ENCODE data around the gene MAMDC4.
"Not testable (repeated sequence)": the region's sequence is repeated elsewhere in the genome, so short reads cannot be mapped to it uniquely, and the experiment has no call there.

MAMDC4 gene

DNA sequence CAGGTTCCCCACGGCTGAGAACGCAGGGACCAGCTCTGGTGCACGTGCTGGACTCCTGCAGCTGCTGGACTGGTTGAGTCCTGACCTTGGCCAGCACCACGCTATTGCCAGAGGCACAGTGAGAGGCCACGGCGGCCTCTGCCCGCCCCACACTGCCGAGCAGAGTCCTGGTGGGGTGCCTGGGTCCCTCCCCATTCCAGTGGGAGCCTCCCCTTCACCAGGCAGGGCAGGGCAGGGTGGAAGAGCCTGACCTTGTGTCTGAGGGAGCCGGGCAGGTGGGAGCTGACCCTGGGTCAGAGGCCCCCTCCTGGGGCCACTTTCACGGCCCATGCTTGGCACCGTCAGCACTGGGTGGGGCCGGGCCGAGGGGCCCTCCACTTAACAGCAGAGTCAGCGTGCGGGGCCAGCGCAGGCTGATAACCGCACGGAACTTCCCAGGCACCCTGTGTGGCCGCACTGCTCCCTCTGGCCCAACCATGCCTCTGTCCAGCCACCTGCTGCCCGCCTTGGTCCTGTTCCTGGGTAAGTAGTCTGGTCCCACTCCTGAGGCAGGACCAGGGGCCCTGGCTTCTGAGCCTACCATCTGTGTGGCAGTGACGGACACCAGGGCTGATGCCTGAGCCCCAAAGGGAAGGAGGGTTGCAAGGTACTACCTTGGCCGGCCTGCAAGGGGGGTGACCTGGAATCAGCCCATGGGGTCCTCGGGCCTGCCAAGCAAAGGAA is at the start of gene MAMDC4:
Gene MAMDC4, plus strand, starts transcription at position 406 of the 723 bp plus-strand sequence. Its CDS starts 71 bp downstream, at position 477.
- DNase-seq = no peak

DNA sequence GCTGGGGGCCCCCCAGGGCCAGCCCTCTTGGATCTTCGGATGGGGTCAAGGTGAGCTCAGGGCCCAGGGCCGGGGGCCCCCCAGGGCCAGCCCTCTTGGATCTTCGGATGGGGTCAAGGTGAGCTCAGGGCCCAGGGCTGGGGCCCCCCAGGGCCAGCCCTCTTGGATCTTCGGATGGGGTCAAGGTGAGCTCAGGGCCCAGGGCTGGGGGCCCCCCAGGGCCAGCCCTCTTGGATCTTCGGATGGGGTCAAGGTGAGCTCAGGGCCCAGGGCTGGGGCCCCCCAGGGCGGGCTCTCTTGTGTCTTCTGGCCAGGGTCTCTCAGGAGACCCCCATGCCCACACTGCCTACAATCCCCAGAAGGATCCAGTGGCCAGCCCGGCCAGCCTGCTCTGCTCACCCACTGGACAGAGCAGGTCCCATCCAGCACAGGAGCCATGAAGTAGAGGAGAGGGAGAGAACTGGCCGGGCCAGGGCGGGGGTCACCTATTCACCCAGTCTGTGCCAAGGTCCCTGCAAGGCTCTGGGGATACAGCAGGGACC is 49.1 kb upstream of the MAMDC4 start:
- not testable (repeated sequence) for DNase-seq

DNA sequence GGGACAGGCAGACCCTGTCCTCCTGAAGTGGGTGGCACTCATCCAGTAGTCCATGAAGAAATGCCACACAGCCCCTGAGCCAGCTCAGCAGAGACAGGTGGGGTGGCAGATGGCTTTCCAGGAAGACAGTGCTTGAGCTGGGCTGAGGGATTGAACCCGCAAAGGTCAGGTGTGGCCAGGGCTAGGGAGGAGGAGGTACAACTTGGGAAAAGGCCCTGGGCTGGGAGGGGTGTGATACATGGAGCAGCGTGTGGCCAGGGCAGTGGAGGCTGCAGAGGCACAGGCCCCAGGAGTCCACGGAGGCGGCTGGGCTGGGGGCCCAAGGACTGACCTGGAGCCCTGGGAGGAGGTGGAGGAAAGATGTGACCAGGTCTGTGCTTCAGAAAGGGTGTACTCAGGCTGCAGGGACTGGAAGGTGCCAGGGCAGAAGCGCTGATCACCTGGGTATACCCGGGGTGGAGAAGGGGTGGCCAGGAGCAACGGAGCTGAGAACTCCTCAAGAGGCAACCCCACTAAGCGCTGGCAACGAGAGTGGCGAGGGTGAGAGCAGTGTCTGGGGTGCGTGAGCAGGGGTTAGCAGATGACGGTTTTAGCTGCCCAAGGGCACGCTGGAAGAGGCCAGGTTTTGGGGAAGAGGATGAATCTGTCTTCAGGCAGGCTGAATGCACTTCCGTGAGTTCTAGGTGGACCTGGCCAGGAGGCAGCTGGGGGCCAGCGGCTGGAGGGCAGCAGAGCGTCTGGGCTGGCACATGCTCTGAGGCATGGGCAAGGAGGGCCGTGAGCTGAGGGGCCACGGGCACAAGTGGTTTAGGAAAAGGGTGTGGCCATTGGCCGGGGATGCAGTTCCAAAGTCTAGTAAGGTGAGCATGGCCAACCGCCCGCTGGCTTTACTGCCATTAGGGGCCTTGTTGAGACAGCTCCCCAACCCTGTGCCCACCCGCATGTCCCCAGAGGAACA is 48.3 kb upstream of the MAMDC4 start:
- no peak for DNase-seq

DNA sequence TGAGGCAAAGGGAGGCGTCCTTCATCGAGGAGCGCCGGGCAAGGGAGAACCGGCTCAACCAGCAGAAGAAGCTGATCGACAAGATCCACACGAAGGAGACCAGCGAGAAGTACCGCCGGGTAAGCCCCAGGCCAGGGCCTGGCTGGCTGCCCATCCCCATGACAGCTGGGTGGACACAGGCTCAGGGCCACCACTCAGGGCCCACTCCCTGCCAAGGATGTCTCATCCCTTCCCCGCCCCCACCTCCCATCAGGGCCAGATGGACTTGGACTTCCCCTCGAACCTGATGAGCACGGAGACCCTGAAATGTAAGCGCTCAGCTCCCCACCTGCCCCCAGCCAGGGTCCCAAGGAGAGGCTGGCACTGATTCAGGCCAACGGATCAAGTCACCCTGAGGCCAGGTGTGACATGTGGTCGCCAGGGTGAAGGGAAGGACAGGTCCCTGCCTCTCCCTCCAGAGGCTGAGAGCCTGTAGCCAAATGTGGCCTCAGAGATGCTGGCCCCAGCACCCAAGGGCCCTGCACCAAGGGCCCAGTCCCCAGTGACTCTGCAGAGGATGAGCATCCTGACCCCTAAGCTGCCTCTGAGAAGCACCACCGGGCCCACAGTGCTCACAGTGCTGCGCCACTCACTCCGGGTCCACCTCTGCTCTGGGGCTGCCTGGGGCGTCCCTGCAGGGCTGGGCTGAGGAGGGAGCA is 47.5 kb upstream of the MAMDC4 start:
- DNase-seq = no peak

DNA sequence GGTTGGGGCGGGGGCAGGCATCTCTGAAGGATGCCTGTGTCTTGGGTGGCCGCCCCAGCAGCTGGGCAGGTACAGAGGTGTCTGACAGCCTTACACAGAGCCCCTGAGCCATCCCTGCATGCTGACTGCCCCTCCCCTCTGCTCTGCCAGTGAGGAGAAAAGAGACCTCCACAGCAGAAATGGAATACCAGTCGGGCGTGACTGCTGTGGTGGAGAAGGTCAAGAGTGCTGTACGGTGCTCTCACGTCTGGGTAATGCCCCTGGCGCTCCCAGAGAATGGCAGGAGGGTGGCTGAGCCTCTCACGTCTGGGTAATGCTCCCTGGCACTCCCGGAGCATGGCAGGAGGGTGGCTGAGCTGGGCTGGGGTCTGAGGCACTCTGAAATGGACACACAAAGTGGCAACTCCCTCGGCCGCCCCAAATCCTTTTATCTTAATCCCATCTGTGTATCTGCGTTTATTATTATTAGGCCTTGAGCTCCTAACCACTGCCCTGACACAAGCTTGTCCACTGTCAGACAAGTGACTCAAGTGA is 46.9 kb upstream of the MAMDC4 start:
- DNase-seq = no peak

DNA sequence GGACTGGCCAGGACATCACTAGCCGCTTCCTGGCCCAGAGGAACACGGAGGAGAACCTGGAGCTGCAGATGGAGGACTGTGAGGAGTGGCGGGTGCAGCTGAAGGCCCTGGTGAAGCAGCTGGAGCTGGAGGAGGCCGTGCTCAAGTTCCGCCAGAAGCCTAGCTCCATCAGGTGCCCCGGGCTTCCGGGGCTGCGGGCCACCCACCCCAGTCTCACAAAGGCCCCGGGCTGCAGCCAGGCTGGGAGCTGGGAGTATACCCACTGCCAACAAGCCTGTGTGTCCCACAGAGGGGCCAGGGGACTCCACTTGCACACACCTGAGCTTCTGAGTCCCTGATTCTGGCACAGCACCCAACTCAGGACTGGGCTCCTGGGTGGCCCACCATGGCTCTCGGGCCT is 46.1 kb upstream of the MAMDC4 start:
- no peak for DNase-seq

DNA sequence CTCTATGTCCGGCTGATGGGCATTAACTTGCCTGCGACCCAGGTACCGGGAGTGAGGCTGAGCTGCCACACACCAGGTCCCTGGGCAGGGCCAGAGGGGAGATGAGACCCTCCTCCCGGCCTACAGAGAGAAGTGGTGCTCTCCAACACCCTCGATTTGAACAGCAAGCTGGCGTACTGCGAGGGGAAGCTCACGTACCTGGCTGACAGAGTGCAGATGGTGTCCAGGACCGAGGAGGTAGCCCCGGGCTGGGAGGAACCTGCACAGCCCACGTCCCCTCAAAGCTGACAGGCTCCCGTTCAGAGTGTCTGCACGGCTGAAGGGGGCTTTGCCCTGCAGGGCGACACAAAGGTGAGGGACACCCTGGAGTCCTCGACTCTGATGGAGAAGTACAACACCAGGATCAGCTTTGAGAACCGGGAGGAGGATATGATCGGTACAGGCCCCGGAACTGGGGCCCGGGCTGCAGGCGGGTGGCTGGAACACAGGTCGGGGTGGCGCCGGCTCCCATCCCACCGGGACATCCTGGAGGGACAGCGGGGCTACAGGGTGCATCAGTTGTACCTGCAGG is 45.4 kb upstream of the MAMDC4 start:
- no peak for DNase-seq

DNA sequence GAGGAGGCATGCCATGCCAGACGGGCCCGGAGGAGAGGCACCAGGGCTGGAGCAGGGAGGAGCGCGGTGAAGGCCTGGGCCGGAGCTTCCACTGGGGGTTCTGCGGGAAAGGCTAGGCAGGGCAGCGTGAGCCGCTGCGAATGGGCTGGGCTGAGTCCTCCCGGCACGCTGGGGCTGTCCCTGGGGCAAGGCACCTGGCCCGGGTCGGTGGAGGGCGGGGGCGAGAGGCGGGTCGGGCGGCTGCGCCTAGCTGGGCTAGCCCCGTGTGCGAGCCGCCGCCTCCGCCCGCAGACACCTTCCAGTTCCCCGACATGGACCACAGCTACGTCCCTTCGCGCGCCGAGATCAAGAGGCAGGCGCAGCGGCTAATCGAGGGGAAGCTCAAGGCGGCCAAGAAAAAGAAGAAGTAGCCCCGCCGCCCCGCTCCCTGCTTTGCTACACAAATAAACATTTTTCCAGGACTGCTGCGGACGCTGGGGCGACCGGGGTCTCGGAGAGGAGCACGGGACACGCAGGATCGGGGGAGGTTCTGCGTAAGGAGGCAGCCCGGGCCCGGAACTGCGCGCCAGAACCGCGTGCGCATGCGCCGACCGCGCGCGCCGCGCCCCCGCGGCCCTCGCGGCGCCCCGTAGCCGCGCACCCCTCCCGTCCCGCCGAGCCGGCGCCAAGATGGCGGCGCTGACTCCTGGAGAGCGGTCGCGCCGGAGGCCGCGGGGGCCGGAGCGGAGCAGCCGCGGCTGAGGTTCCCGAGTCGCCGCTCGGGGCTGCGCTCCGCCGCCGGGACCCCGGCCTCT is 44.7 kb upstream of the MAMDC4 start, which contains the start of gene RABL6:
Gene RABL6, plus strand, starts transcription at position 668 of the 794 bp plus-strand sequence. CDS start 249 bp downstream, outside the sequence.
- peak; percentile 87 for DNase-seq

DNA sequence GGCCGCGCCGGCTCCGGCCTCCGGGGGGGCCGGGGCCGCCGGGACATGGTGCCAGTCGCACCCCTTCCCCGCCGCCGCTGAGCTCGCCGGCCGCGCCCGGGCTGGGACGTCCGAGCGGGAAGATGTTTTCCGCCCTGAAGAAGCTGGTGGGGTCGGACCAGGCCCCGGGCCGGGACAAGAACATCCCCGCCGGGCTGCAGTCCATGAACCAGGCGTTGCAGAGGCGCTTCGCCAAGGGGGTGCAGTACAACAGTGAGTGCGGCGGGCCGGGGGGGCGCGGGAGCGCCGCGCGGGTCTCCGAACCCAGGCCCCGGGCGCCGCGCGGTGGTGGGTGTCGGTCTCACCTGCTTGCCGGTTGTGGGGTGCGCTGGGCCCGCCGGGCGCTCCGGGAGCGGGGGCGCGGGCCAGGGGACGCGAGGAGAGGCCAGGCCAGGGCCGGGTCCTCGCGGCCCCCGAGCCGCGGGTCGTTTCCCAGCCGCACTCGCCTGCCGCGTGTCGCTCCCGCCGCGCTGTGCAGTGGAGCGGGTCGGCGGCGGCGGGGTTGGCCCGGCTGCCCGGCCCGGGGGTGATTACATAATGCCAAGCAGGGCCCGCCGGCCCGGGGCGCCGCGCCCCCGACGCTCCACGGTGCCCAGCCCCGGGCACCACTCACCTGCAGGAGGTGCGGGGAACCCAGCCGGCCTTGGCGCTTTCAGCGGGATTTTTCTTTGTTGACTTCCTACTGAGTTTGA is 43.9 kb upstream of the MAMDC4 start:
- peak; percentile 70 for DNase-seq

DNA sequence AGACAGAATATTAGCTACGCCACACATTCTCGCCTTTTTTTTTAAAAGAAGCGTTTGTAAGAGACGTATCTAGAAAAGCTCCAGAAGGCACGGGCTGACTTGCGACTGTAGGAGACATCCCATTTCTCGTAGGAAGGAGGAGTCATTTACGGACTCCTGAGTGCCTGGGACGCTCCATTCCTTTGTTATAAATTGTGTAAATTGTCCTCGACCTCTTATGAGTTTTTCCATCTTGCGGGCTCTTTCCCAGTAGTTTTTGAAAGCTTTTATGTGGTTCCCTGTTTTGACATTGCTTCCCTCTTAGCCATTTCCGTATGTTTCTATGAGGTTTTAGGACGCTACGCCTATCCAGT is 43.4 kb upstream of the MAMDC4 start:
- no peak for DNase-seq

DNA sequence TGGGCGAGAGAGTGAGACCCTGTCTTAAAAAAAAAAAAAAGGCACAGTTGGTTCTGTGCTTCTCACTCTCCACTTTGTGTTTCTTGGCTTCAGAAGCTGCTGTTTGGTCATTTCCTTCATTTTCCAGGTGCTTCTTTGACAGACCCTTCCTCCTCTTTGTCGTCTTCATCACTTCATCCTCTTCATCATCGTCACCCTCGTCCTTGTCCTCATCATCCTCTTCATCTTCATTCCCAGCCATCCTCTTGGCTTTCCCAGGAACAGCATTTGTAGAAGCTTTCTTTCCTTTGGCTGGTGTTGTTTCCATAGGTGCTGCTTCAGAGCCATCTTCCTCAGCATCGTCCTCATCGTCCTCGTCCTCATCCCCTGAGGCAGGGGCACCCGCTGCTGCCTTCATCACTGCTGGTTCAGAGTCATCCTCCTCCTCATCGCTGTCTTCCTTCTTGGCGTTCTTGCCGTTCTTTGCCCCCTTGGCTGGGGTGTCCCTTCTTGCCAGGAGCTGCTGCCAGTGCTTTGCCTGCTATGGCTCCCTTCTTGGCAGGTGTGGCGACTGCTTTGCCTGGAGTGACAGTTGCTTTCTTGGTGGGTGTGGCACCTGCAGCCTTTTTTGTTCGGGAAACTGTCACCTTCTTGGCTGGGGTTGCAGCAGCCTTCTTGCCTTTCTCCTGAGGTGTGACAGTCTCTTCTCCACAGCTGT is 37.3 kb upstream of the MAMDC4 start:
- DNase-seq = no peak

DNA sequence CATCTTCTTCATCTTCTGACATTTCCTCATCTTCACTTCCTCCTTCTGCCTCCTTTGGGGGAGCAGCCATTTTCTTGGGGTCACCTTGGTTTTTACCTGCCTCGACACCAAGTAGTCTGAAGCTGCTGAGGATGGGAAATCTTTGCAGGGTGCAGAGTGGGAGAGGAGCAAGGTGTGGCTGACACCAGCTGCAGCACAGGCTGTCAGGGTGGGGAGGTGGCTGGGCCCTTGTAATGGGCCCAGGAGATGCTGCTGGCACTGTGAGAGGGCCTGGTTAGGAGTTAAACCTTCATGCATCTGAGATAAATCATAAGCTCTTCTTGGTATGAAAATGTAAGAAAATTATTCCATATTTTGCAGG is 36.7 kb upstream of the MAMDC4 start:
- DNase-seq = no peak

DNA sequence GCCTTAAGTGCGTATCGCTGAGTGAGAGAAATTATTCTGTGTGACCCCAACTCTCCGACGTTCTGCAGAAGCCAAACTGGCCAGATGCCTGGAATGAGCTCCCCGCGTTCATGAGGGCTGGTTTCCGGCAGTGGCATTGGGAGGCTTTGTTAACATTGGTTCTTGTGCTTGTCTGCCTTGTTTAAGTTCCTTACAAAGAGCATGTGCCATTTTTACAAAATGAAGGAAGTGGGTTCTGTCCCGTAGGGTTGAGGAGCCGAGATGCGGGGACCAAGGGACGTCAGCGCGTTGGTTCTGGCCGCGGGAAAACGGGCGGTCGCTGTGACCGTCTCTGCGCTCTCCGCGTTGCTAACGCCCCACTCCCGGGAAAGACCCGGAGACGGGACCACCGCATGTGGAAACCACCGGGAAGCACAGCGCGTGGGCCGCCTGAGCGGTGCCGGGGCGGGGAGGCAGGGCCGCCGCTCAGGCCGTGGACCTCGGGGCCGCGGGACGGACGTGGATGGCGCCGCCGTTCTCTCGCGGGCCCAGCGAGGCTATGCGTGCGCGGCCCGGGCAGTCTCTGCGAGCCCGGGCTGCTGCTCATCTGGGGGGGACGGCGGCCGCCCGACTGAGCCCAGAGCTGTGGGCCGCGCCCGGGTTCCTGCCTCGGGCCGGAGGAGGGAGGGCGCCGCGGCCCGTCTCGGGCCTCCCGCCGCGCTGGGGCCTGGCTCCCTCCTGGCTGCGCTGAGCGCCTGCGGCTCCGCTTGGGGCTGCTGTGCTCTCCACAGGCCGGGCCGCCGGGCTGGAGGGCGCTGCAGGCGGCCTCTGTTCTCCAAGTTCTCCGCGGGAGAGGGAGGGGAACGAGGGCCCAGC is 30.9 kb upstream of the MAMDC4 start:
- no peak for DNase-seq

DNA sequence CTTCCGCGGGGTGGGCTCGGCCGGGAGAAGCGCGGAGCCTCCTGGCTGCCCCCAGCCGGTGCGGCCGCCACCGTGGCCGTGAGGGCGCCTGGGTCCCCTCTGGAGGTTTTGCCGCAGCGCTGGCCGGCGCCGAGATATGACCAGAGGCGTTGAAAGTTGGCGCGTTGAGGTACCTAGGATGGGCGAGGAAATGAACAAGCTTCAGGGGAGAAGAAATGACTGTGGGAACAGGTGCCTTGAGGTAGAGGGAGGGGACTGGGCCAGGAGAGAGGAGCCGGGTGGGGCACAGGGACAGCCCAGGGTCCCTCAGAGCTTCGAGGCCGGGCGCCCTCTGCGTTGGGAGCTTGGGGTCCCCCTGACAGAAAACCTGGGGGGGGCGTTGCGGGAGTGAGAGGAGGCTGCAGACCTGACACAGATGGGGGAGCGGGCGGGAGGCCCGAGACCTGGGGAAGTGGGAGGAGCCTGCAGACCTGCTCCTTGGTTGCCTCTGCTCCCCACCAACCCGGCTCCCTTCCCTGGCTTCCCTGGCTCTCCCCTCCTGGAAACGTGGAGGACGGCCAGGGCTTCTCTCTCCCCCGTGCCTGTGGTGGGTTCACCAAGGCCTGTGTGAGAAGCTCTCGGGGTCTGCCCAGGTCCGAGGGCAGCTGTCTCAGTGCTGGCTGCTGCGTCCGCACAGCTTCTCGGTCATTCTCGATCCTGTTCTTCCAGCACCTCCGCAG is 30.2 kb upstream of the MAMDC4 start:
- no peak for DNase-seq

DNA sequence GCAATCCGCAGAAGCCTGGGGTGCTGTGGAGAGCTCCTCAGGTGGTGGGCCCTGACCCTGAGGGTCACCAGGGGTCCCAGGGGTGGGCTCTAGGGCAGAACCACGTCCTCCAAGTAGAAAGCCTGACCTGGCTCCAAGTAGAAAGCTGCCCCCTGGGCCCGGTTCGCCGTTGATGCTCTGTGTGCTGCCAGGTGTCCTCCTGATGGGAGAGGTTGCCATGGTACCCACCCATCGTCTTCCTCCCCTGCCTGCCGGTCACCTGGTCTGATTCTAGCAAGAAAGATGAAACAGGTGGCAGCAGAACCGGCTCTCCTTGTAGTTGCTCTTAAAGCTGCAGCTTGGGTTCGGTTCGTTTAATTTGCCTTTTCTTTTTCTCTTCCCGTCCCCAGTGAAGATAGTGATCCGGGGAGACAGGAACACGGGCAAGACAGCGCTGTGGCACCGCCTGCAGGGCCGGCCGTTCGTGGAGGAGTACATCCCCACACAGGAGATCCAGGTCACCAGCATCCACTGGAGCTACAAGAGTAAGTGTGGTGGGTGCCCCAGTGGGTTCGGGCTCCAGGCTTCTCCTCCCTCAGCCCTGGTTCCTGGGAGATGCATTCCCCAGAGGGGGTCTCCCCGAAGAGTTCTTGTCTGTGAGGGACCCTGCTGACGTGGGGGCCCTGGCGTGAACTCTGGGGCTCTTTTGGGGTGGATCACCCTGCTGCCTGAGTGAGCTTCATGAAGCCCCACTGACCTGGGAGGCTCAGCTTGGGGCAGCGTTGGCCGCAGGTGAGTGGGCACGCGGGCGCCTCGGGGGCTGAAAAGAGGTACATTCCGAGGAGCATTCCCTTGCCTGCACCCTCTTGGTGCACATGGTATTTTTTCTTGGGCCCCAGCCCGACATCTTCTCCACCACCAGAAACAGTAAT is 28.8 kb upstream of the MAMDC4 start:
- no peak for DNase-seq

DNA sequence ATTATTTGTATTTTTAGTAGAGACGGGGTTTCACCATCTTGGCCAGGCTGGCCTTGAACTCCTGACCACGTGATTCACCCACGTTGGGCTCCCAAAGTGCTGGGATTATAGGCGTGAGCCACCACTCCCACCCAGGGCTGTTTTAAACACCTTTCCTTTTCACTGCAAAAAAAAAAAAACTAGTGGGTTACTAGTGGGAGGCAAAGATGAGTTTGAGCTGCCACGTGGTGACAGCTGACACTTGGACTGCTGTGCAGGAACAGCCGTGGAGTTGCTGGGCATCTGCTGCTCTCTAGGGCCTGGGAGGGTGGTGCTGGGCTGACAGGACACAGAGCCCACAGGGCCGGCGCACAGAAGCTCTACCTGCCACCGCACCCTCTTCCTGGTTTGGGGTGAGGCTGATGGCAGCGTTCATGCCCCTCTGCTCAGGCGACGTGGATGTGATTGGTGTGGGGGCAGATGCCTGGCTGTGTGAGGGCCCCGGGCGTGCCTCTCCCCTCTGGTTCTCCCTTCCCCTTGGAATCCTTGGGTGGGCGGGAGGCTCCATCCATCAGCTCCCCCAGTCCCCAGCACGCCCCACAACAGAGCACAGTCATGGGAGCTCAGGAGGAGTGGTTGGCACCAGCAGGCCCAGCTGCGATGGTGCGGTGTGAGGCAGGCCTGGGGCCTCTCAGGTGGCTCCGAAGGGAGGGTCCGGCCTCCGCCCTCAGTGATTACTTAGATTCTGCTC is 27.5 kb upstream of the MAMDC4 start:
- DNase-seq = no peak
